ENCODE data around the gene DSG2.
A peak's percentile ranks its signal among the peaks of the same experiment; 100 is the strongest.

The DSG2 gene

GRCh38 chr18:31585991-31586390, 88.0 kb downstream of the DSG2 start:
- Histone ChIP-seq H3K9me3 (ENCODE audit: control insufficient read depth, low read length) (peaks cover 3% of the 10 kb centered on the region), H3K4me1 (ENCODE audit: control insufficient read depth, insufficient read depth, low read length, poor library complexity, severe bottlenecking) (peaks cover 37% of the 10 kb centered on the region), H3K27ac (ENCODE audit: low read depth, low read length, severe bottlenecking) (no peak overlapping the region), H3K36me3 (ENCODE audit: control insufficient read depth, insufficient read depth, low read length) (no peaks in the 10 kb centered on the region), H3K4me3 (ENCODE audit: extremely low read depth, insufficient read depth, low read length, poor library complexity, severe bottlenecking) (no peak overlapping the region)
- no CpG with 5 or more reads among the region's 5 CpGs for WGBS, 2 experiments (ENCODE audit: insufficient coverage in 2 of 2)

GRCh38 chr18:31586616-31587015, 88.6 kb downstream of the DSG2 start:
- no peak overlapping the region for H3K27ac ChIP-seq (ENCODE audit: low read depth, low read length, severe bottlenecking)
- no peak overlapping the region for H3K4me3 ChIP-seq (ENCODE audit: extremely low read depth, insufficient read depth, low read length, poor library complexity, severe bottlenecking)
- WGBS, 2 experiments (ENCODE audit: insufficient coverage in 2 of 2), result 60 to 88% methylated on average over 1 to 2 of the region's 5 CpGs
- H3K36me3 ChIP-seq (ENCODE audit: control insufficient read depth, insufficient read depth, low read length), result no peaks in the 10 kb centered on the region
- H3K4me1 ChIP-seq (ENCODE audit: control insufficient read depth, insufficient read depth, low read length, poor library complexity, severe bottlenecking), result peaks cover 34% of the 10 kb centered on the region
- peaks cover 3% of the 10 kb centered on the region for H3K9me3 ChIP-seq (ENCODE audit: control insufficient read depth, low read length)

- peaks cover 25% of the 10 kb centered on the region for H3K4me1 ChIP-seq (ENCODE audit: control insufficient read depth, insufficient read depth, low read length, poor library complexity, severe bottlenecking)
- H3K4me3 ChIP-seq (ENCODE audit: extremely low read depth, insufficient read depth, low read length, poor library complexity, severe bottlenecking), result no peak overlapping the region
- H3K36me3 ChIP-seq (ENCODE audit: control insufficient read depth, insufficient read depth, low read length), result no peaks in the 10 kb centered on the region
- peak overlapping the region; percentile 64 for H3K27ac ChIP-seq (ENCODE audit: low read depth, low read length, severe bottlenecking)
- WGBS, 2 experiments (ENCODE audit: insufficient coverage in 2 of 2), result 81 to 84% methylated on average over 3 of the region's 4 CpGs
- H3K9me3 ChIP-seq (ENCODE audit: control insufficient read depth, low read length), result peaks cover 3% of the 10 kb centered on the region
These were observed 89.6 kb downstream of the DSG2 start for GRCh38 chr18:31587529-31587928.

- H3K4me3 ChIP-seq (ENCODE audit: extremely low read depth, insufficient read depth, low read length, poor library complexity, severe bottlenecking), result no peak overlapping the region
- no peaks in the 10 kb centered on the region for H3K36me3 ChIP-seq (ENCODE audit: control insufficient read depth, insufficient read depth, low read length)
- WGBS, 2 experiments (ENCODE audit: insufficient coverage in 2 of 2), result 87 to 100% methylated on average over 2 of the region's 8 CpGs
- peaks cover 25% of the 10 kb centered on the region for H3K4me1 ChIP-seq (ENCODE audit: control insufficient read depth, insufficient read depth, low read length, poor library complexity, severe bottlenecking)
- no peak overlapping the region for H3K27ac ChIP-seq (ENCODE audit: low read depth, low read length, severe bottlenecking)
- peaks cover 3% of the 10 kb centered on the region for H3K9me3 ChIP-seq (ENCODE audit: control insufficient read depth, low read length)
These were observed 92.6 kb downstream of the DSG2 start for GRCh38 chr18:31590570-31590969.

- 88% methylated on average over 2 of the region's 2 CpGs; no CpG with 5 or more reads in 1 of the 2 experiments for WGBS, 2 experiments (ENCODE audit: insufficient coverage in 2 of 2)
- H3K36me3 ChIP-seq (ENCODE audit: control insufficient read depth, insufficient read depth, low read length), result no peaks in the 10 kb centered on the region
- H3K9me3 ChIP-seq (ENCODE audit: control insufficient read depth, low read length), result peaks cover 3% of the 10 kb centered on the region
- H3K4me3 ChIP-seq (ENCODE audit: extremely low read depth, insufficient read depth, low read length, poor library complexity, severe bottlenecking), result no peak overlapping the region
- H3K27ac ChIP-seq (ENCODE audit: low read depth, low read length, severe bottlenecking), result no peak overlapping the region
- H3K4me1 ChIP-seq (ENCODE audit: control insufficient read depth, insufficient read depth, low read length, poor library complexity, severe bottlenecking), result peaks cover 26% of the 10 kb centered on the region
These were observed 93.1 kb downstream of the DSG2 start for GRCh38 chr18:31591113-31591512.

- Histone ChIP-seq H3K4me1 (ENCODE audit: control insufficient read depth, insufficient read depth, low read length, poor library complexity, severe bottlenecking) (peaks cover 25% of the 10 kb centered on the region), H3K27ac (ENCODE audit: low read depth, low read length, severe bottlenecking) (no peak within 1 kb of the TSS), H3K4me3 (ENCODE audit: extremely low read depth, insufficient read depth, low read length, poor library complexity, severe bottlenecking) (no peak within 1 kb of the TSS), H3K9me3 (ENCODE audit: control insufficient read depth, low read length) (peaks cover 3% of the 10 kb centered on the region), H3K36me3 (ENCODE audit: control insufficient read depth, insufficient read depth, low read length) (no peaks in the 10 kb centered on the region)
- 91 to 100% methylated on average over 1 to 3 of the region's 5 CpGs for WGBS, 2 experiments (ENCODE audit: insufficient coverage in 2 of 2)
These were observed 93.7 kb downstream of the DSG2 start, which contains the start of gene TTR for GRCh38 chr18:31591628-31592027. TSS of gene TTR (plus strand) at chr18:31591877. CDS start at chr18:31591903, 26 bp downstream.

- H3K27ac ChIP-seq (ENCODE audit: low read depth, low read length, severe bottlenecking), result no peak overlapping the region
- H3K9me3 ChIP-seq (ENCODE audit: control insufficient read depth, low read length), result peaks cover 3% of the 10 kb centered on the region
- no peaks in the 10 kb centered on the region for H3K36me3 ChIP-seq (ENCODE audit: control insufficient read depth, insufficient read depth, low read length)
- H3K4me3 ChIP-seq (ENCODE audit: extremely low read depth, insufficient read depth, low read length, poor library complexity, severe bottlenecking), result no peak overlapping the region
- 91 to 97% methylated on average over 5 to 9 of the region's 10 CpGs for WGBS, 2 experiments (ENCODE audit: insufficient coverage in 2 of 2)
- peaks cover 15% of the 10 kb centered on the region for H3K4me1 ChIP-seq (ENCODE audit: control insufficient read depth, insufficient read depth, low read length, poor library complexity, severe bottlenecking)
These were observed 94.7 kb downstream of the DSG2 start for GRCh38 chr18:31592506-31593157.

GRCh38 chr18:31595121-31595771, 97.3 kb downstream of the DSG2 start:
- 90% methylated on average over 4 of the region's 5 CpGs; no CpG with 5 or more reads in 1 of the 2 experiments for WGBS, 2 experiments (ENCODE audit: insufficient coverage in 2 of 2)
- H3K27ac ChIP-seq (ENCODE audit: low read depth, low read length, severe bottlenecking), result peak overlapping the region; percentile 78

GRCh38 chr18:31596081-31596872, 98.3 kb downstream of the DSG2 start:
- Histone ChIP-seq H3K36me3 (ENCODE audit: control insufficient read depth, insufficient read depth, low read length) (no peaks in the 10 kb centered on the region), H3K9me3 (ENCODE audit: control insufficient read depth, low read length) (no peaks in the 10 kb centered on the region), H3K4me1 (ENCODE audit: control insufficient read depth, insufficient read depth, low read length, poor library complexity, severe bottlenecking) (peaks cover 9% of the 10 kb centered on the region), H3K4me3 (ENCODE audit: extremely low read depth, insufficient read depth, low read length, poor library complexity, severe bottlenecking) (no peak overlapping the region), H3K27ac (ENCODE audit: low read depth, low read length, severe bottlenecking) (peak overlapping the region; percentile 78)
- WGBS, 2 experiments (ENCODE audit: insufficient coverage in 2 of 2), result 92 to 97% methylated on average over 6 to 9 of the region's 9 CpGs

More at GRCh38 chr18:31595121-31595771, 97.3 kb downstream of the DSG2 start:
- no peaks in the 10 kb centered on the region for H3K9me3 ChIP-seq (ENCODE audit: control insufficient read depth, low read length)
- no peaks in the 10 kb centered on the region for H3K36me3 ChIP-seq (ENCODE audit: control insufficient read depth, insufficient read depth, low read length)
- peaks cover 9% of the 10 kb centered on the region for H3K4me1 ChIP-seq (ENCODE audit: control insufficient read depth, insufficient read depth, low read length, poor library complexity, severe bottlenecking)
- no peak overlapping the region for H3K4me3 ChIP-seq (ENCODE audit: extremely low read depth, insufficient read depth, low read length, poor library complexity, severe bottlenecking)

- no peak overlapping the region for H3K27ac ChIP-seq (ENCODE audit: low read depth, low read length, severe bottlenecking)
- 93% methylated on average over 10 of the region's 13 CpGs for WGBS, 2 experiments (ENCODE audit: insufficient coverage in 2 of 2)
These were observed 100.2 kb downstream of the DSG2 start for GRCh38 chr18:31598021-31598805.

More at GRCh38 chr18:31598021-31598805, 100.2 kb downstream of the DSG2 start:
- no peaks in the 10 kb centered on the region for H3K36me3 ChIP-seq (ENCODE audit: control insufficient read depth, insufficient read depth, low read length)
- no peaks in the 10 kb centered on the region for H3K9me3 ChIP-seq (ENCODE audit: control insufficient read depth, low read length)
- H3K4me3 ChIP-seq (ENCODE audit: extremely low read depth, insufficient read depth, low read length, poor library complexity, severe bottlenecking), result no peak overlapping the region
- peaks cover 9% of the 10 kb centered on the region for H3K4me1 ChIP-seq (ENCODE audit: control insufficient read depth, insufficient read depth, low read length, poor library complexity, severe bottlenecking)
